ENCODE data around the gene ANKS4B.
"Not testable (repeated sequence)": the region's sequence is repeated elsewhere in the genome, so short reads cannot be mapped to it uniquely, and the experiment has no call there.

The ANKS4B gene

GRCh38 chr16:21260870-21261791 is 27.6 kb downstream of the ANKS4B start:
- no peaks in the 10 kb centered on the region for H3K9me3 ChIP-seq
- no peaks in the 10 kb centered on the region for H4K20me1 ChIP-seq
- TF ChIP-seq Cebpa-rat (IDR thresholded peaks at IDR 0.05), result no peak
- no peak overlapping the region for H3K27ac ChIP-seq
- no peaks in the 10 kb centered on the region for H3K36me3 ChIP-seq
- peaks cover 37% of the 10 kb centered on the region for H3K4me1 ChIP-seq
- no peak overlapping the region for H3K4me2 ChIP-seq
- no peaks in the 10 kb centered on the region for H3K27me3 ChIP-seq
- H3K9ac ChIP-seq, result no peak overlapping the region
- no peak overlapping the region for H3K4me3 ChIP-seq

- H3K36me3 ChIP-seq, result no peaks in the 10 kb centered on the region
- H3K27ac ChIP-seq, result no peak overlapping the region
- peak overlapping the region; percentile 66 for H3K4me2 ChIP-seq
- H3K4me1 ChIP-seq, result peaks cover 37% of the 10 kb centered on the region
- no peak for TF ChIP-seq Cebpa-rat (IDR thresholded peaks at IDR 0.05)
- no peaks in the 10 kb centered on the region for H3K9me3 ChIP-seq
- no peaks in the 10 kb centered on the region for H3K27me3 ChIP-seq
- no peaks in the 10 kb centered on the region for H4K20me1 ChIP-seq
- H3K9ac ChIP-seq, result no peak overlapping the region
- no peak overlapping the region for H3K4me3 ChIP-seq
These were observed 29.5 kb downstream of the ANKS4B start for GRCh38 chr16:21262779-21263639.

- Histone ChIP-seq H3K4me2 (peak overlapping the region; percentile 66), H3K9me3 (no peaks in the 10 kb centered on the region), H3K36me3 (no peaks in the 10 kb centered on the region), H3K27ac (peak overlapping the region; percentile 48; the same call in 1 of the 2 replicates), H3K9ac (no peak overlapping the region), H3K27me3 (no peaks in the 10 kb centered on the region), H4K20me1 (no peaks in the 10 kb centered on the region), H3K4me3 (no peak overlapping the region), H3K4me1 (peaks cover 37% of the 10 kb centered on the region)
- TF ChIP-seq Cebpa-rat (IDR thresholded peaks at IDR 0.05), result no peak
These were observed 30.4 kb downstream of the ANKS4B start for GRCh38 chr16:21263640-21264570.

GRCh38 chr16:21264571-21265036 is 31.1 kb downstream of the ANKS4B start:
- TF ChIP-seq Cebpa-rat (IDR thresholded peaks at IDR 0.05), result no peak
- peaks cover 37% of the 10 kb centered on the region for H3K4me1 ChIP-seq
- H3K9me3 ChIP-seq, result no peaks in the 10 kb centered on the region
- H3K27ac ChIP-seq, result peak overlapping the region; percentile 48; the same call in 1 of the 2 replicates
- no peaks in the 10 kb centered on the region for H4K20me1 ChIP-seq
- no peak overlapping the region for H3K9ac ChIP-seq
- no peaks in the 10 kb centered on the region for H3K36me3 ChIP-seq
- H3K4me3 ChIP-seq, result no peak overlapping the region
- peak overlapping the region; percentile 66 for H3K4me2 ChIP-seq
- H3K27me3 ChIP-seq, result no peaks in the 10 kb centered on the region

GRCh38 chr16:21265104-21265837 is 31.8 kb downstream of the ANKS4B start:
- H3K36me3 ChIP-seq, result no peaks in the 10 kb centered on the region
- no peak for TF ChIP-seq Cebpa-rat (IDR thresholded peaks at IDR 0.05)
- no peak overlapping the region for H3K9ac ChIP-seq
- no peaks in the 10 kb centered on the region for H3K9me3 ChIP-seq
- no peaks in the 10 kb centered on the region for H3K27me3 ChIP-seq
- peak overlapping the region; percentile 66 for H3K4me2 ChIP-seq
- H4K20me1 ChIP-seq, result no peaks in the 10 kb centered on the region
- no peak overlapping the region for H3K4me3 ChIP-seq
- H3K4me1 ChIP-seq, result peaks cover 37% of the 10 kb centered on the region
- no peak overlapping the region for H3K27ac ChIP-seq

- Histone ChIP-seq H3K4me1 (peaks cover 37% of the 10 kb centered on the region), H3K9me3 (no peaks in the 10 kb centered on the region), H3K27ac (no peak overlapping the region), H3K4me3 (no peak overlapping the region), H3K4me2 (no peak overlapping the region), H3K36me3 (no peaks in the 10 kb centered on the region), H3K27me3 (no peaks in the 10 kb centered on the region), H3K9ac (no peak overlapping the region), H4K20me1 (no peaks in the 10 kb centered on the region)
- no peak for TF ChIP-seq Cebpa-rat (IDR thresholded peaks at IDR 0.05)
These were observed 33.8 kb downstream of the ANKS4B start for GRCh38 chr16:21267298-21267697.

- H3K9me3 ChIP-seq, result no peaks in the 10 kb centered on the region
- no peaks in the 10 kb centered on the region for H4K20me1 ChIP-seq
- peaks cover 30% of the 10 kb centered on the region for H3K4me1 ChIP-seq
- no peak overlapping the region for H3K4me3 ChIP-seq
- no peaks in the 10 kb centered on the region for H3K36me3 ChIP-seq
- H3K27me3 ChIP-seq, result no peaks in the 10 kb centered on the region
- no peak overlapping the region for H3K4me2 ChIP-seq
- H3K27ac ChIP-seq, result no peak overlapping the region
- no peak overlapping the region for H3K9ac ChIP-seq
- TF ChIP-seq Cebpa-rat (IDR thresholded peaks at IDR 0.05), result no peak
These were observed 34.7 kb downstream of the ANKS4B start for GRCh38 chr16:21268236-21268635.

DNA sequence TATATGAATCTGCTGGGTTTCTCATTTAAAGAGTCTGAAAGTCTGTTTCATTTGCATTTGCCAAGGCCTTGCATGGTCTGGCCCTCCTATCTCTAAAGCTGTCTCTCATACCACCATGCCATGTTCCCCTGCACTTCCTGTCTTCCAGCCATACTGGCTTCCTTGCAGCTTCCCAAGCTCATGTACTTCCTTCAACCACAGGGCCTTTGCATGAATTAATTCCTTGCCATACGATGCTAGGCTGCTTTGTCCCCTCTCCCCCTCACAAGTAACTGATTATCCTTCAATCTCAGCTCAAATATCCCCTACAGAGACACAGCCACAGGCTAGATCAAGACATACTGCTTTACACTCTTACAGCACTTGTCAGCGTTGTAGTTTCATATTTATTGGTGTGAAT is 38.8 kb downstream of the ANKS4B start:
- Histone ChIP-seq H3K27me3 (peaks cover 6% of the 10 kb centered on the region), H3K4me1 (peaks cover 21% of the 10 kb centered on the region; the same call in 1 of the 2 replicates), H3K36me3 (no peaks in the 10 kb centered on the region), H3K27ac (no peak overlapping the region), H3K4me3 (no peak overlapping the region), H3K9me3 (no peaks in the 10 kb centered on the region), H3K9ac (no peak overlapping the region), H3K4me2 (no peak overlapping the region), H4K20me1 (no peaks in the 10 kb centered on the region)
- TF ChIP-seq Cebpa-rat (IDR thresholded peaks at IDR 0.05), result no peak

GRCh38 chr16:21272763-21273162 is 39.3 kb downstream of the ANKS4B start:
- H3K9ac ChIP-seq, H3K9me3 ChIP-seq, H3K4me3 ChIP-seq, H4K20me1 ChIP-seq, H3K27ac ChIP-seq, H3K36me3 ChIP-seq, H3K4me2 ChIP-seq: not testable (repeated sequence)
- peaks cover 24% of the 10 kb centered on the region for H3K4me1 ChIP-seq
- H3K27me3 ChIP-seq, result peaks cover 11% of the 10 kb centered on the region

Measured in BLaER1 (cell line).